IPS-18c (cell line): ENCODE data around the gene SIPA1.

Source experiments
- H3K4me3 ChIP-seq: 2 replicates; pipeline ENCODE4 v1.7.0; 2013; ENCODE audit warnings: low read depth, mild to moderate bottlenecking, low read length, moderate library complexity; ENCODE audit not compliant: insufficient read depth
- H3K9me3 ChIP-seq: one replicate; pipeline ENCODE4 v1.6.1; 2013; ENCODE audit warnings: mild to moderate bottlenecking, low read length, moderate library complexity; ENCODE audit not compliant: control insufficient read depth, insufficient read depth

Gene SIPA1

GRCh38 chr11:65617990-65618751 is 19.7 kb upstream of the SIPA1 start:
- H3K4me3 ChIP-seq, result no peak overlapping the region

GRCh38 chr11:65618763-65619162 is 19.1 kb upstream of the SIPA1 start:
- Histone ChIP-seq H3K4me3 (no peak overlapping the region), H3K9me3 (peaks cover 3% of the 10 kb centered on the region)

More at GRCh38 chr11:65617990-65618751, 19.7 kb upstream of the SIPA1 start:
- H3K9me3 ChIP-seq, result peaks cover 3% of the 10 kb centered on the region

- H3K4me3 ChIP-seq, result no peak overlapping the region
- H3K9me3 ChIP-seq, result peaks cover 3% of the 10 kb centered on the region
Measured at GRCh38 chr11:65619281-65619928, 18.5 kb upstream of the SIPA1 start.

GRCh38 chr11:65620666-65621065 is 17.2 kb upstream of the SIPA1 start:
- Histone ChIP-seq H3K4me3 (no peak overlapping the region), H3K9me3 (peaks cover 3% of the 10 kb centered on the region)

- no peak overlapping the region for H3K4me3 ChIP-seq
- no peaks in the 10 kb centered on the region for H3K9me3 ChIP-seq
Measured at GRCh38 chr11:65621460-65621859, 16.4 kb upstream of the SIPA1 start.

GRCh38 chr11:65622011-65622410 is 15.9 kb upstream of the SIPA1 start:
- no peak overlapping the region for H3K4me3 ChIP-seq

GRCh38 chr11:65623177-65623576 is 14.7 kb upstream of the SIPA1 start:
- no peak overlapping the region for H3K4me3 ChIP-seq
- no peaks in the 10 kb centered on the region for H3K9me3 ChIP-seq

More at GRCh38 chr11:65622011-65622410, 15.9 kb upstream of the SIPA1 start:
- H3K9me3 ChIP-seq, result no peaks in the 10 kb centered on the region

DNA sequence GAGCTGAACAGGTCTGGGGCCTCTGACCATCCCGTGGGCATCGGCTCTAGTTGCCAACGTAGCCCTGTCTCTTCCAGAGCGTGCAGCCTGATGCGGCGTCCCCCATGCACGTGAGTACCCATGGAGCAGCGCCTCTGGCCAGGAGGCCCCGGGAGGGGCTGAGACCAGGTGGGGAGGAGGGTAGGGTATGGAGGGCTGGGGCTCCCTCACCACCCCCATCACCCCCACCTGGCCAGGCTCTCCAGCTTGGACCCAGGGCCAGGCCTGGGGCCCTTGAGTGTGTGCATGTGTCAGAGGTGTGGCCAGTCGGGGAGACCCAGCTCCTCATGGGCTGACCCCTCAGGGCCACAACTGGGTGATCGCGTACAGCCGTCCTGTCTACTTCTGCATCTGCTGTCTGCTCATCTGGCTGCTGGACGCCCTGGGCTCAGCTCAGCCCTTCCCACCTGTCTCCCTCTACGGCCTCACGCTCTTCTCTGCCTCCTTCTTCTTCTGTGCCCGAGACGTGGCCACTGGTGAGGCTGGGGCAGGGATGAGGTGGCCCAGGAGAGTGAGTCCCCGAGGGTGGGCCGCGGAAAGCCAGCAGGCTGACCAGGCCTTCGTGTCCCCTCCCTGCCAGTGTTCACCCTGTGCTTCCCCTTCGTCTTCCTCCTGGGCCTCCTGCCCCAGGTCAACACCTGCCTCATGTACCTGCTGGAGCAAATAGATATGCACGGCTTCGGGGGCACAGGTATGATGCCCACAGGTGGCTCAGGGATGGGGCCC is 13.9 kb upstream of the SIPA1 start:
- Histone ChIP-seq H3K4me3 (no peak overlapping the region), H3K9me3 (no peaks in the 10 kb centered on the region)

DNA sequence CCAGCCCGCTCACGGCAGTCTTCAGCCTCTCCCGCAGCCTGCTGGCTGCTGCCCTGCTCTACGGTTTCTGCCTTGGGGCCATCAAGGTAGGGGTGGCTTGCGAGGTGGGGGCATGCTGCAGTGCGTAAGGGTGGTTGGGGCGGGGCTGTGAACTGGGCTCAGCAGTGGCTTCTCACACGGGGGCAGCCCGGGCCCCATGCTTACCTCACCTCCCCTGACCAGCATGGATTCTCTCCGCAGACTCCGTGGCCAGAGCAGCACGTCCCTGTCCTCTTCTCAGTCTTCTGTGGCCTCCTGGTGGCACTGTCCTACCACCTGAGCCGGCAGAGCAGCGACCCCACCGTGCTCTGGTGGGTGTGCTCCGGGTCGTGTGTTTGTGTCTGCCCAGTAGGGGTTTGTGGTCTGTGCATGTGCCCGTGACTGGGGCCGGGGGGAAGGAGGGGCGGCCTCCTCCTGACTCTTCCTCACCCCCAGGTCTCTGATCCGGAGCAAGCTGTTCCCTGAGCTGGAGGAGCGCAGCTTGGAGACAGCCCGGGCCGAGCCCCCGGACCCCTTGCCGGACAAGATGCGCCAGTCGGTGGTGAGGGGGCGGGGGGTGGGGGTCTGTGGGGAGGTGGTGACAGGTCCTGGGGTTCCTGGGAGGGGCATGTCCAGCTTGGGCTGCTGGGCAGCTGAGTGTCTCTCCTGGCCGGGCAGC is 12.8 kb upstream of the SIPA1 start:
- H3K4me3 ChIP-seq, result no peak overlapping the region

DNA sequence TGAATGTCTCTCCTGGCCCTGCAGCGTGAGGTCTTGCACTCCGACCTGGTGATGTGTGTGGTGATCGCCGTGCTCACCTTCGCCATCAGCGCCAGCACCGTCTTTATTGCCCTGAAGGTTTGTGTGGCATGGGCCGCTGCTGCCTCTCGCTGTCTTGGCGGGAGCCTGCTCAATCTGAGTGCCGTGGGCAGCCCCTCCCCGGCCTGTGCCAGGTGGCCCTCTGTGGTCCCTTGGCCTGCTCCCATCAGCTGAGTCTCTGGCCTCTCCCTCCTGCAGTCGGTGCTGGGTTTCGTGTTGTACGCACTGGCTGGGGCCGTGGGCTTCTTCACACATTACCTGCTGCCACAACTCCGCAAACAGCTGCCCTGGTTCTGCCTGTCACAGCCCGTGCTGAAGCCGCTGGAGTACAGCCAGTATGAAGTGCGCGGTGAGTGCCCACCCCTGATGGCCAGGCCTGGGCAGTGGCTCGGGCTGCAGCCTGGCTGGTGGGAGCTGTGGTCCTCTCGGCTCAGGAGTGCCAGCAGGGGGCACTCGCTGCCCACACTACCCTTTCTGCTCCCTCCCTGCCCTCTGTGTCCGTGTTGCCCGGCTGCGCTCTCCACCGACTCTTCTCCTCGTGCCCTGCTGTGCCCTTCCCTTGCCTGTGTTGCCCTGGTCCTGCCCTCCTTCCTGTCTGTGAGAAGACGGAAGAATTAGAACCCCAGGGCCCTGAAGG is 12.1 kb upstream of the SIPA1 start:
- Histone ChIP-seq H3K4me3 (no peak overlapping the region), H3K9me3 (no peaks in the 10 kb centered on the region)

More for the DNA sequence above, 12.8 kb upstream of the SIPA1 start:
- H3K9me3 ChIP-seq, result no peaks in the 10 kb centered on the region

GRCh38 chr11:65627202-65627601 is 10.7 kb upstream of the SIPA1 start:
- no peaks in the 10 kb centered on the region for H3K9me3 ChIP-seq
- H3K4me3 ChIP-seq, result no peak overlapping the region

DNA sequence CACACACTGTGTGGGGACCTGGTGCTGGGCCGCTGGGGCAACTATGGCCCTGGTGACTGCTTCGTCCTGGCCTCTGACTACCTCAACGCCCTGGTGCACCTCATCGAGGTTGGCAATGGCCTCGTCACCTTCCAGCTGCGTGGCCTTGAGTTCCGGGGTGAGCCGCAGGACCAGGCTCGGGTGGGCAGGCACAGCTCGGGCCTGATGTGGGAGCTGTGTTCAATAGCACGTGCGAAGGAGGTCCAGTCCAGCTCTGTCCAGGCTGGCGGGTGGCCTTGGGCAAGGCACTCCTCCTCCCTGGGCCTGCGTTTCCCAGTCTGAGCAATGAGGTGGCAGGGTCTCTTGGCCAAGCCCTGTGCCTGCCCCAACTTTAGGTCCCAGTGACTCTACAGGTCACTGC is 8.3 kb upstream of the SIPA1 start:
- H3K4me3 ChIP-seq, result no peak overlapping the region
- H3K9me3 ChIP-seq, result no peaks in the 10 kb centered on the region

GRCh38 chr11:65630215-65630614 is 7.7 kb upstream of the SIPA1 start:
- H3K9me3 ChIP-seq, result no peaks in the 10 kb centered on the region
- H3K4me3 ChIP-seq, result no peak overlapping the region

DNA sequence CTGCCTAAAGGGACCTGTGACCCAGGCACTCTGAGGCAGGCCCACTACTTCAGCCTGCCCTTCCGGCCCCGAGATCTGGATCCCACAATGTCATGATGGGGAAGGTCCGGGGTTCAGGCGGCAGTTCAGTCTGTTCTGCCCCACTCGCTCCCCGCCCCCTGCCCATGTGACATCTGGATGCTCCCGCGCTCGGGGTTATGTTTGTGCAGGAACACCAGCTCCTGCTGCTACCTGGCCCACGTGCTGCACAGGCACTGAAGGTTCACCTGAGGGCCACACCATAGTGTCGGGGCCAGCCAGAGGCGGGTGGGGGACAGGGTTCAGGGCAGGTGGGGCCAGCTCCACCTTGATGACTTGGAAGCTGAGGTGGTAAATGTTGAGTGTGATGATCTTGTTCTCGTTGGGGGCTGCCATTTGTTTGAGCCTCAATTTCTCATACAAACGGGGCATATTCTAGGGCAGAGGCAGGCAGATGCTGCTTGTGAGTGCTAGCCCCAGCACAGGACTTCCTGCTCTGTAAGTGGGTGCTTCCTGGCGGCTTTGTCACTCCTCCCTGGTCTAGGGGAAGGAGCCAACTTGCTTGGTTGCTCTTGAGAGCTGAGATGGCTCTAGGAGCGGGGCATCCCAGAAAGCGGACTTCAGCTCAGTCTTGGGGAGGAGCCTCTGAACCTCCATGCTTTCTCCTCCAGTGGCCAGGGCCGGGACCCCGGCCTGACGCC is 4.4 kb upstream of the SIPA1 start:
- Histone ChIP-seq H3K4me3 (no peak overlapping the region), H3K9me3 (no peaks in the 10 kb centered on the region)

GRCh38 chr11:65634109-65634436 is 3.8 kb upstream of the SIPA1 start:
- Histone ChIP-seq H3K9me3 (no peaks in the 10 kb centered on the region), H3K4me3 (no peak overlapping the region)

- no peaks in the 10 kb centered on the region for H3K9me3 ChIP-seq
Measured at GRCh38 chr11:65634440-65634839, 3.5 kb upstream of the SIPA1 start.

More at GRCh38 chr11:65634440-65634839, 3.5 kb upstream of the SIPA1 start:
- H3K4me3 ChIP-seq, result no peak overlapping the region
